HL-60 (cell line): Measurements from ENCODE around the gene NFIA.

Experiments
- CTCF ChIP-seq: IDR thresholded peaks from one replicate; pipeline ENCODE4 v1.5.1; 2011; ENCODE audit warnings: low read length, control low read depth, inconsistent platforms; ENCODE audit not compliant: insufficient read depth
- GABPA ChIP-seq: IDR thresholded peaks from 2 replicates; pipeline ENCODE4 v1.6.1; 2012; ENCODE audit warnings: low read depth
- POLR2AphosphoS5 ChIP-seq: IDR thresholded peaks from 2 replicates; pipeline ENCODE4 v1.6.1; 2012; ENCODE audit warnings: low read depth
- REST ChIP-seq: IDR thresholded peaks from 2 replicates; pipeline ENCODE4 v1.6.1; 2012; ENCODE audit warnings: low read depth; ENCODE audit not compliant: insufficient replicate concordance
- SPI1 ChIP-seq: IDR thresholded peaks from 2 replicates; pipeline ENCODE4 v1.6.1; 2012; ENCODE audit warnings: low read depth, mild to moderate bottlenecking, borderline replicate concordance

DNA sequence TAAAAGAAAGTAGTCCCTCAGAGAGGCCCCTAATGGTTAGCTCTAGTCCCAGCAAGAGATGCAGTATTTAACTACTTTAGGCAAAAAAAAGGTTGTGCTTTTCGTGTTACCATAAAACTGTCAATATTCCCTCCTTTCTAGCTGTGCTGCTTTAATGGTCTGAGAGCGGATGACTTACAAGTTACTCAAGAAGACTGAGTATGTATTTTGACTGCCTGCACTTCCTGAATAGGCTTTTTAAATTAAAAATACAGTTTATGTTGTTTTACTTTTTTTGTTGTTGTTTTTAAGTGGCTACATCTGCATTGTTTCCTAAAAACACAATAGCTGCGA lies 152.2 kb downstream of the NFIA start:
- TF ChIP-seq POLR2AphosphoS5, result no peak
- TF ChIP-seq SPI1, result no peak
- no peak for TF ChIP-seq CTCF
- no peak for TF ChIP-seq REST
- TF ChIP-seq GABPA, result no peak
